IMR-90 (cell line): ENCODE measurements around the gene JMJD6. TPM values are rescaled to one million over a fixed set of nuclear protein-coding genes. Genes with fewer than 3 reads are reported as not detected.

Experiments used
- MAFK ChIP-seq: IDR thresholded peaks from 2 replicates; pipeline ENCODE4 v1.6.1; 2012; ENCODE audit warnings: low read depth, low read length, improper control_type of control experiment
- POLR2A ChIP-seq: IDR thresholded peaks from 2 replicates; pipeline ENCODE4 v1.6.1; 2012; ENCODE audit warnings: mild to moderate bottlenecking, low read depth, low read length
- RAD21 ChIP-seq: IDR thresholded peaks from 2 replicates; pipeline ENCODE4 v1.6.1; 2012; ENCODE audit warnings: low read length, improper control_type of control experiment
- polyA plus RNA-seq, 3 experiments: library from polyadenylated mRNA; depleted of rRNA; stranded (reverse); fragments of >200 nt; gene quantifications; 2 replicates each; pipeline ENCODE4 v1.2.3, GENCODE V29; 2012; ENCODE audit warnings: low replicate concordance in 1 of 3
- total RNA-seq: library from RNA; depleted of rRNA; stranded (reverse); fragments of >200 nt; gene quantifications from 2 replicates; pipeline ENCODE4 v1.2.3, GENCODE V29; 2012
- TF ChIP-seq, protein P1 (sequence below): conservative IDR thresholded peaks from 2 replicates; pipeline ENCODE4 v1.5.1; 2012; ENCODE audit warnings: mild to moderate bottlenecking, low read depth, low read length, improper control_type of control experiment

Gene JMJD6
- total and polyA plus RNA-seq, 2 of the 4 experiments (the other 2 are of a cell fraction): 24.4 to 33.7 TPM

DNA sequence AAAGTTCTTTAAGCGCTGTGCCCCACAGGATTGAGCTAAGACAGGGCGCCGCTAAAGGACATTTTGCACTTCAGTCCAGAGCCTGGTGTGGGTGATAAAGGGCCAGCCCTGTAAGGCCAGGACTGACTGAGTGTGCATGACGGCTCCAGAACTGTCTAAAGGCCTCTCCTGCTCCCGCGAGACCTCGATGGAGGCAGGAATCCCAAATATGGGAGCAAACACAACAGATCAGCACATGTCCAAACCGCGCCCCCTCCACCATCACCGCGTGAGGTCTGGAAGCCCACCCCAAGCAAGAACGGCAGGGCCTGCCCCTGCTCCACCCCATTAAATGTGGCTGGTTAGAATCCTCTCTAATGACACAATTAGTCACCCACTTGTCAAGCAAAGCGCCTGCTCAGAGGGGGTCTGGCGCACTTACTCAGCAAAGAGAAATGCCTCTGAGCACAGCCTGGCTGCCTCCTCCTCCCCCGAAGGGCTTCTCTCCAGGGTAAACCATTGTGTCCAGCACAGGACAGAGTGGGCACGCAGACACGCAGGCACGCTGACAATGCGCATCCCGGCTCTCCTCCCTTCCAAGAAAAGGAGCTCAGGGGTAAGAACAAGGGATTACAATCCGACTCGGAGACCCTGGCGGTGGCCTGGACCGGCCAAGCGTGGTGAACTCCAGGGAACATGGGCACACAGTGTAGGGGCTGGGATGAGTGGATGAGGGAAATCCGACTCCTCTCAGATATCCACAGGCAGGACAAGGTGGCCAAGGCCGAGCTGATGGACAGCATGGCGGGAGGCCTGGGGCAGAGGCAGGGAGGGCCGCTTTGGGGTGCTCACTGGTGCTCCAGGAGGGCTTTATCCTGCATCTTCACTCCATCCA lies 17.1 kb downstream of the JMJD6 start (continued):
- TF ChIP-seq, protein P1, sequence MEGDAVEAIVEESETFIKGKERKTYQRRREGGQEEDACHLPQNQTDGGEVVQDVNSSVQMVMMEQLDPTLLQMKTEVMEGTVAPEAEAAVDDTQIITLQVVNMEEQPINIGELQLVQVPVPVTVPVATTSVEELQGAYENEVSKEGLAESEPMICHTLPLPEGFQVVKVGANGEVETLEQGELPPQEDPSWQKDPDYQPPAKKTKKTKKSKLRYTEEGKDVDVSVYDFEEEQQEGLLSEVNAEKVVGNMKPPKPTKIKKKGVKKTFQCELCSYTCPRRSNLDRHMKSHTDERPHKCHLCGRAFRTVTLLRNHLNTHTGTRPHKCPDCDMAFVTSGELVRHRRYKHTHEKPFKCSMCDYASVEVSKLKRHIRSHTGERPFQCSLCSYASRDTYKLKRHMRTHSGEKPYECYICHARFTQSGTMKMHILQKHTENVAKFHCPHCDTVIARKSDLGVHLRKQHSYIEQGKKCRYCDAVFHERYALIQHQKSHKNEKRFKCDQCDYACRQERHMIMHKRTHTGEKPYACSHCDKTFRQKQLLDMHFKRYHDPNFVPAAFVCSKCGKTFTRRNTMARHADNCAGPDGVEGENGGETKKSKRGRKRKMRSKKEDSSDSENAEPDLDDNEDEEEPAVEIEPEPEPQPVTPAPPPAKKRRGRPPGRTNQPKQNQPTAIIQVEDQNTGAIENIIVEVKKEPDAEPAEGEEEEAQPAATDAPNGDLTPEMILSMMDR: 0 out of 2 replicates have a peak, but pooled peaks have one; percentile 8
- TF ChIP-seq POLR2A: peak; percentile 97
- peak; percentile 60 for TF ChIP-seq MAFK
- no peak for TF ChIP-seq RAD21
